BE2C (cell line): Measurements from ENCODE around the gene CREB3. TPM values are rescaled to one million over a fixed set of nuclear protein-coding genes. Genes with fewer than 3 reads are reported as not detected.

ENCODE experiments used
- DNase-seq: peaks from one replicate; pipeline ENCODE4 v3.0.0-alpha.2; 2020
- H3K27me3 ChIP-seq: fragments of 250-450 bp; sonication (Bioruptor Pico); 2 replicates; pipeline ENCODE4 v1.5.1; 2020; ENCODE audit warnings: mild to moderate bottlenecking
- H3K36me3 ChIP-seq: fragments of 250-450 bp; sonication (Bioruptor Pico); 2 replicates; pipeline ENCODE4 v1.5.1; 2020; ENCODE audit warnings: mild to moderate bottlenecking
- H3K4me1 ChIP-seq: fragments of 250-450 bp; sonication (Bioruptor Pico); 2 replicates; pipeline ENCODE4 v1.5.1; 2020
- H3K4me3 ChIP-seq: 2 replicates; pipeline ENCODE4 v1.5.1; 2011; ENCODE audit warnings: low read depth, low read length
- H3K9me3 ChIP-seq: fragments of 250-450 bp; sonication (Bioruptor Pico); 2 replicates; pipeline ENCODE4 v1.5.1; 2020
- polyA plus RNA-seq: library from polyadenylated mRNA; unstranded; fragments of >200 nt; gene quantifications from one replicate; pipeline ENCODE4 v1.2.1, GENCODE V29; 2012; ENCODE audit warnings: low read depth, missing spikeins; ENCODE audit not compliant: insufficient read length, insufficient read depth
- TF ChIP-seq, protein P1 (sequence below): IDR thresholded peaks from 2 replicates; pipeline ENCODE4 v1.5.1; 2012; ENCODE audit warnings: mild to moderate bottlenecking, low read depth, low read length

CREB3 gene, protein sequence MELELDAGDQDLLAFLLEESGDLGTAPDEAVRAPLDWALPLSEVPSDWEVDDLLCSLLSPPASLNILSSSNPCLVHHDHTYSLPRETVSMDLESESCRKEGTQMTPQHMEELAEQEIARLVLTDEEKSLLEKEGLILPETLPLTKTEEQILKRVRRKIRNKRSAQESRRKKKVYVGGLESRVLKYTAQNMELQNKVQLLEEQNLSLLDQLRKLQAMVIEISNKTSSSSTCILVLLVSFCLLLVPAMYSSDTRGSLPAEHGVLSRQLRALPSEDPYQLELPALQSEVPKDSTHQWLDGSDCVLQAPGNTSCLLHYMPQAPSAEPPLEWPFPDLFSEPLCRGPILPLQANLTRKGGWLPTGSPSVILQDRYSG
- 40.4 TPM for polyA plus RNA-seq

DNA sequence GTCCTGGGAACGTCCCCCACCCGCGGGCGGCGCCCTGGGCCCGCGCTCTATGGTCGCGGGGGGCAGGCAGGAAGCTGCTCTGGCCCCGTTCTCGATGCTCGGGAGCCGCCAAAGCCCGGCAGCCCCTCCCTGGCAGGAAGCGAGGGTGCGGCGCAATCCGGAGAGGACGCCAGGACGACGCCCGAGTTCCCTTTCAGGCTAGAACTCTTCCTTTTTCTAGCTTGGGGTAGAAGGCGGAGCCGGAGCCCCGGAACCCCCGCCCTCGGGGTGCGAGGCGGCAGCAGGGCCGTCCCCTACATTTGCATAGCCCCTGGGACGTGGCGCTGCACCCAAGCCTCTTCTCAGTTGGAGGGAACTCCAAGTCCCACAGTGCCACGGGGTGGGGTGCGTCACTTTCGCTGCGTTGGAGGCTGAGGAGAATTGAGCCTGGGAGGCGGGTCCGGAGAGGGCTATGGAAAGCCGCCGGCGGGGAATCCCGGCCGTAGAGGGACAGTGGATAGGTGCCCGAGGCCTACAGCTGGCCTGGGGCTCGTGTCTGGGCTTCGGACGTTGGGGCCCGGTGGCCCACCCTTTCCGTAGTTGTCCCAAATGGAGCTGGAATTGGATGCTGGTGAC lies at the start of gene CREB3, which contains the start of gene TLN1:
Gene CREB3 (plus strand): TSS at position 482 of the 615 bp plus-strand sequence. CDS start 107 bp downstream, at position 589.
Gene TLN1 (minus strand): TSS at position 11 of the 615 bp plus-strand sequence. CDS start 6,501 bp downstream, outside the sequence.
- Histone ChIP-seq H3K27me3 (no peaks in the 10 kb centered on the region), H3K9me3 (no peaks in the 10 kb centered on the region), H3K4me3 (peak within 1 kb of the TSS; percentile 92), H3K36me3 (peaks cover 20% of the 10 kb centered on the region), H3K4me1 (peaks cover 9% of the 10 kb centered on the region)
- TF ChIP-seq, protein P1, sequence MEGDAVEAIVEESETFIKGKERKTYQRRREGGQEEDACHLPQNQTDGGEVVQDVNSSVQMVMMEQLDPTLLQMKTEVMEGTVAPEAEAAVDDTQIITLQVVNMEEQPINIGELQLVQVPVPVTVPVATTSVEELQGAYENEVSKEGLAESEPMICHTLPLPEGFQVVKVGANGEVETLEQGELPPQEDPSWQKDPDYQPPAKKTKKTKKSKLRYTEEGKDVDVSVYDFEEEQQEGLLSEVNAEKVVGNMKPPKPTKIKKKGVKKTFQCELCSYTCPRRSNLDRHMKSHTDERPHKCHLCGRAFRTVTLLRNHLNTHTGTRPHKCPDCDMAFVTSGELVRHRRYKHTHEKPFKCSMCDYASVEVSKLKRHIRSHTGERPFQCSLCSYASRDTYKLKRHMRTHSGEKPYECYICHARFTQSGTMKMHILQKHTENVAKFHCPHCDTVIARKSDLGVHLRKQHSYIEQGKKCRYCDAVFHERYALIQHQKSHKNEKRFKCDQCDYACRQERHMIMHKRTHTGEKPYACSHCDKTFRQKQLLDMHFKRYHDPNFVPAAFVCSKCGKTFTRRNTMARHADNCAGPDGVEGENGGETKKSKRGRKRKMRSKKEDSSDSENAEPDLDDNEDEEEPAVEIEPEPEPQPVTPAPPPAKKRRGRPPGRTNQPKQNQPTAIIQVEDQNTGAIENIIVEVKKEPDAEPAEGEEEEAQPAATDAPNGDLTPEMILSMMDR = no peak
- DNase-seq = peak; percentile 98

DNA sequence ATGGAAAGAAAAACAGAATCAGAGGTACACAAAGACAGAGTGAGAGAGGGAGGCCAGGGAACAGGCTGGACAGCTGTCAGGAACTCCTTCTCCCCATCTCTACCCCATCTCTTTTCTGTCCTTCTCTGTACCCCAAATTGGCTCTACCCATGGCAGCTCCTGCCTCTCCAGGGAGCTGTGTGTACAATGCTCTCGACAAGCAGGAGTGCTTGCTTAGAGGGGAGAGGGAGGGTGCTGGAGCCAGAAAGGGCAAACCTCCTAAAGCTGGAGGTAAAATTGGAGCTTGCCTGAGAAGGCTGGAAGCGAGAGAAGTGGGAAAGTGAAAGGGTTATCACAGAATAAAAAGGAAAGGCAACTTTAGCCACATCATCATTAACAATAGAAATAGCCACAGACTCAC lies 49.1 kb upstream of the CREB3 start:
- DNase-seq = no peak
- TF ChIP-seq, protein P1 = no peak
- Histone ChIP-seq H3K36me3 (no peaks in the 10 kb centered on the region), H3K4me1 (0 out of 2 replicates have a peak, but pooled peaks cover 2% of the 10 kb centered on the region), H3K27me3 (no peaks in the 10 kb centered on the region), H3K9me3 (no peaks in the 10 kb centered on the region), H3K4me3 (no peak overlapping the region)

DNA sequence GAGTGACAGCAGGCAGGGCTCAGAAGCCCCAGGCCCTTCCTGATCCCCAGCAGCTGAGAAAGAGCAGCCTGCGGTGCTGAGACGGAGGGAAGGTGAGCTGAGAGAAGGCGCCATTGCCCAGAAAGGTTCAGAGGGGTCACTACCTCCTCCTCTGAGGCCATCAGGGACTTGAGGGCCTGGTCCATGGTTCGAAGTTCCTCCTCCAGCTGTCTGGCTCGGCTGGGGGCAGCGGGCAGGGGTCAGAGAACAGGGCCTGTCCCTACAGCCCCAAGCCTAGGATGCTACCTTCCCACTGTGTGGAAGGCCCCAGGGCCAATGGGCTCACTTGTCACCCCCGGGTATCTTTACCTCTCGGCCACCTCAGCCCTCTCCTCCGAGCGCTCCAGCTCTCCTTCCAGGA lies 47.5 kb upstream of the CREB3 start:
- Histone ChIP-seq H3K4me3 (no peak overlapping the region), H3K4me1 (peaks cover 2% of the 10 kb centered on the region; the same call in 1 of the 2 replicates), H3K36me3 (no peaks in the 10 kb centered on the region), H3K9me3 (no peaks in the 10 kb centered on the region), H3K27me3 (no peaks in the 10 kb centered on the region)
- TF ChIP-seq, protein P1 = no peak
- DNase-seq = no peak

DNA sequence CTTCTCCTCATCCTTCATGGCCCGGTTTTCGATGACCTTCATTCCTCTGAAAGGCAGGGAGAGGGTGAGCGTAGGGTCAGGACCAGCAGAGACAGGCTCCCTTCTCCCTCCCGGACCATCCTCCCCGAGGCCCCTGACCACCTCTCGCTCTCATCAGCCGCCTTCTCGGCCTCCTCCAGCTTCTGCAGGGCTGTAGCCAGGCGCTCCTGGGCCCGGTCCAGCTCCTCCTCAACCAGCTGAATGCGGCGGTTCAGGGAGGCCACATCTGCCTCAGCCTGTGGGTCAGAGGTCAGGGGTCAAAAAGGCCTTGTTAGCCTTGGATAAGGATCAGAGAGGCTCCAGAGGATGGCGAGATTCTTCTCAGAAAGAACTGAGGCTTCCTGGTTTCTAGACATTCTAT lies 47.0 kb upstream of the CREB3 start:
- Histone ChIP-seq H3K4me3 (no peak overlapping the region), H3K27me3 (no peaks in the 10 kb centered on the region), H3K9me3 (no peaks in the 10 kb centered on the region), H3K4me1 (peaks cover 2% of the 10 kb centered on the region; the same call in 1 of the 2 replicates), H3K36me3 (no peaks in the 10 kb centered on the region)
- no peak for DNase-seq
- TF ChIP-seq, protein P1 = no peak

DNA sequence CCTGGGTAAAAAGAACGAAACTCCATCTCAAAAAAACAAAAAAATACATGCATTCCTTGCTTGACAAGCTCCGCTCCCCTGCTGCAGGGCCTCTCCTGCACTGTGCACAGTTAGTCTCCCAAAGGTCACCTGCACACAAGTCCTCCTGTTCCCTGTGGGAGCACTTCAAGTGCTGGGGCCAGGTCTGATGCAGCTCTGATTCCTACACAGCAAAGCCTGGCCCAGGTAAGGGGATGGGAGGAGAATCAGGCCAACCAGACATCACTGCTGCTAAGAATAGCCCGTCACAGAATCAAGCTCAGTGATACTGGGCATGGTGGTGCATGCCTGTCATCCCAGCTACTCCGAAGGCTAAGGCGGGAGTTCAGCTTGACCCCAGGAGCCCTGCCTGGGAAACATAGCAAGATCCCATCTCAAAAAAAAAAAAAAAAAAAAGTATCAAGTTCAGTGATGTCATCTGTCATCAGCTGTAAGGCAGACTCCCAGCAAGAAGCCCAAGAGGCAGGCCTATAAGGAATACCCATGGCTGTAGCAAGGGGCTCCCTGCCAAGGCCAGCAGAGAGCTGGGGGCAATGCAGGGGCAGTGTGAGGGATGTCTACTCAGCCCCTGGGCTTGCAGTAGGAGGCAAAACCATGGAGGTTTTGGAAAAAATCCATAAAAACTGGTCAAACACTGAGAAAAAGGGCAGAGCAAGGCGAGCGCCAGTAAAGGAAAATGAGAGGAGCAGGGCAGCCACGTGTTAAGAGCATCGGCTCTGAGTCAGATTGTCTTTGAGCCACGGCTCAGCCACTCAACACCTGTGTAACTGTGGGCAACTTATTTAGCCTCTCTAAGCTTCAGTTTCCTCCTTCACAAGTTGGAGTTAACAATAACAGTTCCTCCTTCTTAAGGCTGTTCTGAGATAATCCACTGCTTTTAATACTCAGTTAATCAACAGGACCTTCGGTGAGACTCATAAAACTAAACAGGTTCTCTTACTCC lies 46.0 kb upstream of the CREB3 start:
- TF ChIP-seq, protein P1 = no peak
- Histone ChIP-seq H3K27me3 (no peaks in the 10 kb centered on the region), H3K9me3 (no peaks in the 10 kb centered on the region), H3K4me1 (no peaks in the 10 kb centered on the region; the same call in 1 of the 2 replicates), H3K36me3 (no peaks in the 10 kb centered on the region), H3K4me3 (no peak overlapping the region)
- DNase-seq = no peak
